GM18873 (cell line): ENCODE results near the gene SLFNL1.

ENCODE experiments used
- ATAC-seq: cut with Tn5 transposase; IDR thresholded peaks from one replicate; pipeline ENCODE4 v1.9.1; 2021; ENCODE audit warnings: mild to moderate bottlenecking, moderate library complexity, moderate number of reproducible peaks; ENCODE audit not compliant: unreplicated experiment, low FRiP score

SLFNL1 gene

DNA sequence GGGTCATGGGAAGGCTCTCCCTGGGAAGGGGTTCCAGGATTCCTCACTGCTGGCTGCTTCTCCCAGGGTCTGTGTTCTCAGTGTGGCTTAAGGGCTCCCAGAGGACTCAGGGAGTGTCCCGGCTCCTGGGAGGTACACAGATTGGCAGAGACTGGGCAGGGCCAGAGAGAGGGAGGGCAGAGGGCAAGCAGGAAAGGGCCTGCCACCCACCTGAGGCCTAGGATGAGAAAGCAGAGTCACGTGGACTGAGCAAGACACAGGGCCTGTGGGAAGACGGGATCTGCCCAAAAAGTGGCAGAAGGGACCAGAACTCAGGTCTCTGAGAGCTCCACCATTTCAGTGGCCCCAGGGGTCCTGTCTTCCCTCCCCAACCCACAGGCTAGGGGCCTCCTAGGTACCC is 871 bp downstream of the SLFNL1 start:
- ATAC-seq = no peak

DNA sequence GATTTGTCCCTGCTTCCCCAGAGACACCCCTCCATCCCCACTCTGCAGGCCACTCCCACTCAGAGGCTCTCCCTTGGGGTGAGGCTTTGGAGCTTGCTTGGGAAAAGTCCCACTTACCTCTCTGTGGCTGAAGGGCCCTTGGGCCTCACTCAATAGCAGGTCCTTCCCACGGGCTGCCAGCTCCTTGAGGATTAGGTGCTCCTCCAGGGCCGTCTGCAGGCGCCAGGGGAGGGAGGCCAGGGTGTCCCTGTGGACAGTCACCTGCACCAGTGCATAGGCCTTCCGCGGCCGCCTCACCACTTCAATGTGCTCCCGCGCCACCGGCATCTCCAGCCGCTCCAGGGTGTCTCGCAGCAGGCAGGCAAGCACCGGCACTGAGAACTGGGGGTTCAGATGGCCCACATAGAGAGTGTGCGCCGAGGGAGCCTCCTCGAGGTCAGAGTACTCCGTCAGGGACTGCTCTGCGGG is 1.4 kb downstream of the SLFNL1 start:
- ATAC-seq = no peak

DNA sequence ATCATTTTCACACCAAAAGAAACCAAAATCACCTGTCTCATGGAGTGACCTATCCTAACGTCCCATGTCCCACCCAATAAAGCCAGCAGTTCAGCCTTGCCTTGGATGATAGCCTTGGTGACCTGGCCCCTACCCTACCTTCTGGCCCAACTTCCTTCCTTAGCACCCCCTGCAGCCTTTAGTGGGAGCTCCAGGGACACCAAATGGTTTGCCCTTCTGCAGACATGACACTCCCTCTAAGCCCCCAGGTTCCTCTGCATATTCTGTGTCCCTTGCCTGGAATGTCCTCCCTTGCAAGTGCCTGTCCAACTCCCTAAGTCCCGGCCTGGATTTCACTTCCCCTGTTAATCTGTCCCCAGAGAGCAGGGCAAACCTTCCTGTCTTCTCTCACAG is 2.2 kb downstream of the SLFNL1 start:
- ATAC-seq = no peak

DNA sequence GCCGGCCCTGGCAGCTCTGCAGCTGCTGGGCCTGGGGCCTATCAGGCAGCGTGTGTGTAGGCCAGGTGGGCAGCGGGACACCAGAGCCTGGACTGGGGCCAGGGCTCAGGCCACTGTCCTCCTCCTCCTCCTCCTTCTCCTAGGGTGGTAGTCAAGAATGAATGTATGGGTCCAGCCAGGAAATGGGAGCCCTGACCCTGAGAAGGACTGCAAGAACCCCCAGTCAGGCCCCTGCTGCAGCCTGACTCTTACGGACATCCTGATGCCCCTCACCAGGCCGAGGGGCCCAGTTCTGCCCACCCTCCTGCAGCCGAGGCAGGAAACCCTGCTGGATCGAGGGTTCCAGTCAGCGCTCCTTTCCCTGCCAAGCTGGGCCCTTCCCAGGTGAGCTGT is 3.5 kb downstream of the SLFNL1 start:
- no peak for ATAC-seq

DNA sequence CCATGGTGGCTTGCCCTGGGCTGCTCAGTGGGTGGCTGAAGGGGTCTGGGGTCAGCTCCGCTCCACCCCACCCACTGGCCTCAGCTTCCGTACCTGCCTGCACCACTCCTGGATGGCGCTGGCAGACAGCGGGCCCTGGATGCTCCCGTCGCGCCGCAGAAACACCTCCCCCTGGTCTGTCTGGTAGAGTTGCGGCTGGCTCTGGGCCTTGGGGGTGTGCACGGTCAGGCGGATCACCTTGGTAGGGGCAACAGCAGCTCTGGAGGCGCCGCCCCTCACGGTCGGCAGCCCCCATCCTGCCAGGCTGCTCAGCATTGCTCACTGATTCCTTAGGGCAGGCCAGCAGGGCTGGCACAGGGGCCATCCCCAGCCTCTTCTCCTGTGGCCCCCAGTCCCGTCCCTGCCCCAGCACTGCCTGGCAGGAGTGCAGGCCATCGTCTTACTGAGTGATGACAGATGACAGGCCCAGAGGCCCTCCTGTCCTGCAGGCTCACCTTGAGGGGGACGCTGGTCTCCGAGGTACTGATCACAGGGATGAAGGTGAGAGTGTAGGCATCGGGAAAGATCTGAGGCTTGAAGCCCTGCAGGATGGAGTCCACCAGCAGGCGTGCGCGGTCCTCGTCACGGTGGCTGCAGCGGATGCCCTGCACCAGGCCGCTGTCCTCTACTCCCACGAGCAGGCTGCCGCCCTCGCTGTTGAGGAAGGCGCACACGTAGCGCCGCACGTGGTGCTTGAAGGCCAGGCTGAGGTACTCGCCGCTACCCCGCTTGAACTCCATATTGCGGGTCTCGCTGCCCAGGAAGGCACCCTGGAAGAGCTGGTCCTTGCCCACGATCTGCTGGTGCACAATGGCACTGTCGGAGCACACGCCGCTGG is 4.1 kb downstream of the SLFNL1 start:
- ATAC-seq = no peak

DNA sequence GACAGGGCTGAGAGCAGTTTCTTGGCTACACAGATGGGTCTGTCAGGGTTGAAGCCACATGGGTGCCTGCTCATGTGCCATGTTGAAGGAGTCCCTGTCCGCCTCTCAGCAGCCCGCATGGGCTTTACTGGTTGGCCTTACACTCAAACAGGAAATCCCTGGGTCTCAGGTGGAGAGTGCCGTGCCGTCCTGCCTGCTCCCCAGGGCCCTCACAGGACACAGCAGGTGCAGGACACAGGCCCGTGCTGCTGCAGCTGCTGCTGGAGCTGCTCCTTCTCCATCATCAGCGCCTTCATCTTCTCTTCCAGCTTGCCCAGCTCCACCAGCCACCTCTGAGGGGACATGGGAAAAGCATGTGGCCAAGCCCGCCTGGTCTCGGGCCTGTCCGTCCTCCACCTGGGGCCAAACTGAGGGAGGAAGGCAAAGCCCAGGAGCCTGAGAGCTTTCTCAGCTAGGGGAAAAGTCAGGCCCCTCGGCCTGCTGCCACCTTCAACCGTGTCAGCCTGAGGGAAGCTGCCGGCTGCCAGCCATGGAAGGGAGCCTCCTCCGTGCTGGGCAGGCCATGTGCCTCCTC is 5.5 kb downstream of the SLFNL1 start:
- no peak for ATAC-seq

DNA sequence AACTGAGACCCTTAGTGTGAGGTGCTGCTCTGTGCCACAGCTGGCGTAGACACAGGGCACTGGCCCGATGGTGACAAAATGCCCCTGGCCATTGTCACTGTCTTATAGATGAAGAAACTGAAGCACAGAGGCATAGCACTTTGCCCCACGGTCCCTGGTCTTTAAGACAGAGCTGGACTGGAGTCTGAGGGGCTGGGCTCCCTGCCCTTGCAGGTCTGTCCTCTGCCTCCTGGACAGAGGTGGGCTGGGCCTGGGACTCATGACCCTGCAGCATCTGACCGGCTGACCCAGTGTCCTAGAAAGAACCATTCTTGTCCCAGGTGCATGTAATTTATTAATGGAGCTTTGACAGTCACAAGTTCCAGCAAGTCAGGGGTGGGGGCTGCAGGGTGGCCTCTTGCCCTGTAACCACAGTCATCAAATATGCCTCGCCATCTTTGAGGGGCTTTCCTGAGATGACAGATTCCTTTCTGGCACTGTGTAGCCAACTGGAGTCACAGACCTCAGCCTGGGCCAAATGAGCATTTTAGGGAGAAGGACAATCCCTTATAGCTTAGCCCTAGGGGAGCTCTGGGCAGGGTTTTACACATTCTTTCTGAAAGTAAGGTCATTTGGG is 6.1 kb downstream of the SLFNL1 start:
- no peak for ATAC-seq

DNA sequence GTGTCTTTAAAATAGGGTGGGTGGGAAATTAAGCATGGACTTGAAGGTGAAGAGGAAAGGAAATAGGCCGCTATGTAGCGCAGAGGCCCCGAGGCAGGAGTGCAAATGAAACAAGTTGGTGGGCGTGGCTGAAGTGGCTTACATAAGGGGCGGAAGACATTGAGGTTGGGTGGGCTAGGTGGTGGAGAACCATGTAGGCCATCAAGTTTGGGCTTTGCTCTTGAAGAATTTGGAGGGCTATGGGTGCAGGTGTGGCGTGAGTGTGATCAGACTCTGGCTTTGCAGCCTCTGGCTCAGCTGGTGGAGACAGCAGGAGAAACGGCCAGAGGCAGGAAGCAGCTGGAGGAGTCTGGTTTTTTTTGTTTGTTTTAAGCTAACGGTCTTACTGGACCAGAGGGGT is 6.7 kb downstream of the SLFNL1 start:
- ATAC-seq = no peak

DNA sequence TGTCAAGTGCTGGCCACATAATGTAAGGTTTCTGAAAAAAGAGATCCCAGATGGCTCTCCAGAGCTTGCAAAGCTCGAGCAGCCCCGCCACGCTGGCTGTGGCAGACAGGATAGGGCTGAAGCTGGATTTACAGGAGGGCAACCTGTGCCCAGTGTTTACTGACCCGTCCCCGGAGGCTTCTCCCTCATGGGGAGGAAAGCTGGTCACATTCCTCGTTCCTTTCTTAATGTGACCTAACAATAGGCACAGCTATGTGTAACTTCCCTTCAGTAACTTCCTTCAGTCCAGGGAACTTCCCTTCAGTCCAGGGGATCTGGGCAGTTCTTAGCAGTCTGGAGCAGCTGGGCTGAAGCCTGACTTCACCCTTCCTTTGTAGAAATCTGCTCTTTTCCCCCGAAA is 7.7 kb downstream of the SLFNL1 start:
- ATAC-seq = no peak

DNA sequence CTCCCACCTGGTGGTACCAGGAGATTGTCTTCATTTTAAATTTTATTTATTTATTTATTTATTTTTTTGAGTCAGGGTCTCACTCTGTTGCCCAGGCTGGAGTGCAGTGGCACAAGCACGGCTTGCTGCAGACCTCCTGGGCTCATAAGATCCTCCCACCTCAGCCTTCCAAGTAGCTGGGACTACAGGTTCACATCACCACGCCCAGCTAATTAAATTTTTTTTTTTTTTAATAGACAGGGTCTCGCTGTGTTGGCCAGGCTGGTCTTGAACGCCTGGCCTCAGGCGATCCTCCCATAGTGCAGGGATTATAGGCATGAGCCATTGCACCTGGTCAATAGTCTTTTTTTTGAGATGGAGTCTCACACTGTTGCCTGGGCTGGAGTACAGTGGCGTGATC is 8.5 kb downstream of the SLFNL1 start:
- no peak for ATAC-seq

DNA sequence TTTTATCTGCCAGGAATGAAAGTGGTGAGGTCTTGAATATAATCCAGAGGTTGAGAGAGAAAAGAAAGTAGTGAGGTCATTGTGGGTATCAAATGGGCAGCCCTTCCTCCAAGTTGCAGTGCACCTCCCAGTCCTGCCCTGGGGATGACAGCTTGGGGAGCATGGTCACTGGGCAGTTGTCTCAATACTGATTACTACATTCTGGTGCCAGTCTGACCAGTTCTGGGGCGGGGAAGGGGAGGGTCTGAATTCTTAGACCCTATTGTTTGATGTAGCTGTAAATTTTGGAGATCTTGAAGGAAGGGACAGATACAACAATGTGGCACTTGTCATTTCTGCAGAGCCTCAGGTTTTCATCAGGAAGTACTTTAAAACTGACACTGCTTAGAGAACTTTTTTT is 11.2 kb downstream of the SLFNL1 start:
- no peak for ATAC-seq

DNA sequence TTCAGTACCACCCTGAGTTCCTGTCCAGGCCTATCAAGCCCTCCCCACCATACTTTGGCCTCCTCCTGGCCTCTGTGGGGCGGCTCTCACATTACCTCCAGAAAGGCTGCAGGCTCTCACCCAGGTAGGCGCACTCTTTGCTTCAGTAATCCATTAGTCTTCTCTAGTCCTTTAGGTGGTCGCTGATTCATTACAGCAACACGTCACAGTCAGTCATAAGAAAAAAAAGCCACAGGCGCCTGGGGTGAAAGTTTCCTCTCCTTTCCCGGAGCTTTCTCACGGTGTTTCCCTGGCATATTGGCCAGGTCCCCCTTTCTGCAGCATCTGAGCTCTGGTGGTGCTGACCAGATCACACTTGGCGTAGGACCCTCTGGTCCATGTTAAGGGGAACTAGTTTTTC is 12.1 kb downstream of the SLFNL1 start:
- ATAC-seq = no peak

DNA sequence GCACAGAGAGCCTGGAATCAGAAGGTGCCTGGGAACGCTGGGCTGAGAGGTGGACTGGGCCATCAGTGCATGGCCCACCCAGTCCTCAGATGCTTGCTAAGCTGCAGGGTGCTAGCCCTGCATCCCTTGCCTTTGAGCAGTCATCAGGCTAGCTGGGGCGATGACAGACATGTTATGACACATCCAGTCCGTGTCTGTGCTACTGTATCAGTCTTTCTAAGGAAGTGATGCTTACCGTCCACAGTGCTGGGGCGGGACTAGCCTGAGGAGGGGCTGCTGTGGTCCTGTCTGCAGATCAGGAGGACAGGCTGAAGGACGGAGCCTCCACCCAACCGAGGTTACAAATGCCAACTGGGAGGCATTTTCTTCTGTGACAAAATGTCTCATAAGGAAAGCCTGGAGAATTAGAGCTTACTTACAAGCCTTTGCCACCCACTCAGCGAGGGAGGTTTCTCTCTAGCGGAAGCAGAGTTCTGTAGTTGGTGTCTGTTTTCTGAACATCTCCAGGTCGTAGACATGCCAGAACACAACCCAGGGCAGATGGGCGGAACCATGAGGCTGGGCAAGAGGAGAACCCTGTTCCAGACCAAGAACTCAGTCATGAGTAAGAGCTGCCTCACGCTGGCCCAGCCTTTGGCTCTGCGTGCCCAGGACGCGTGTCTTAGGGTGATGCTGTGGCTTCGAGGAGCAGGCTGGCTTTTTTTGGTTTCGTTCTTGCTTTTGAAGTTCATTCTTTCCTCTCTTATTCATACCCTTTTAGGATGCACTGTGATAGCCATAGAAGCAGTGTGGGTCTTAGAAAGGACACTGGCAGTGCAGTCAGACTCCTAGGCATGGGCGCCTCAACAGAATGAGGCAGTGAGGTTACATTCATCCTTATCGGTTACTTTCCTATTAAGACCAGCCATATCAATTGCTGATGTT is 14.3 kb downstream of the SLFNL1 start:
- no peak for ATAC-seq

DNA sequence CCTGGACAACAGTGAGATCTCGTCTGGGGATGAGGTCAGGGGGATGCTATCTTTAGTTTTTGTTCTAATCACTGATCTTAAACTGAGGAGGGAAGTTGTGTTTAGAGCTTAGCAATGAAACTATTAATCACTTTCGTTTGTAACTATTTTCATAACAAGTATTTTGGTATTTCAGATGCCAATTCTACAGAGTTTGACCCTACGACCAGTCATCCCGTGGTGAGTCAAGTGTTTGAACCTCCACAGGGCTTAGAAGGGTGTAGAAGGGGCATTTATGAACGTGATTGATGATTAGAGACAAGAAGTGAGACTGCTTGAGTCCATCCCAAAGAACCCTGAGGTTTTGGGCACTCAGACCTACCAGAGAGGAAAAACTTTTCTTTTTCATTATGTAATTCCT is 15.6 kb downstream of the SLFNL1 start:
- ATAC-seq = no peak

DNA sequence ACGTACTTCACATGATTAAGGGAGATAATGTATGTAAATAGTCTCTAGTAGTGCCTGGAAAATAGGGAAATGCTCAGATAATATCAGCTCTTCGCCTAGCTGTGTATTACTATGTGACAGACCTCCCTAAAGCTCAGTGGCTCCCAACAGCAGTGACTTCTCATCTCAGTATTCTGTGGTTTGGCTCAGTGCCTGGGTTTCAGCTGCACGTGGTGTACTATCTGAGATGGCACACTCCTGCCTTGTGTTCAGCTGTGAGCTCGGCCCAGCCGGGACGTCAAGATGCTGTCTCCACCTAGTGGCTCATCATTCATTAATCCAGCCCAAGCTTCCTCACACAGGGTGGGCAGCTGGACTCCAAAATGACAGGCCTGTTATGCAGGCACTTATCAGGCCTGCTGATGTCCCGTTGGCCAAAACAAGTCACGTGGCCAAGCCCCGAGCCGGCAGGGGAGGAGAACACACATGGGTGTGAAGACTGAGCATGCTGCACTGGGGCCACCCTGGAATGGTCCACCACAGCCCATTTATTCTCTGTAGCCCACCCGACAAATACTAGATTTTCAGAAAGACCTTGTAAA is 17.8 kb downstream of the SLFNL1 start:
- peak; percentile 74 for ATAC-seq

DNA sequence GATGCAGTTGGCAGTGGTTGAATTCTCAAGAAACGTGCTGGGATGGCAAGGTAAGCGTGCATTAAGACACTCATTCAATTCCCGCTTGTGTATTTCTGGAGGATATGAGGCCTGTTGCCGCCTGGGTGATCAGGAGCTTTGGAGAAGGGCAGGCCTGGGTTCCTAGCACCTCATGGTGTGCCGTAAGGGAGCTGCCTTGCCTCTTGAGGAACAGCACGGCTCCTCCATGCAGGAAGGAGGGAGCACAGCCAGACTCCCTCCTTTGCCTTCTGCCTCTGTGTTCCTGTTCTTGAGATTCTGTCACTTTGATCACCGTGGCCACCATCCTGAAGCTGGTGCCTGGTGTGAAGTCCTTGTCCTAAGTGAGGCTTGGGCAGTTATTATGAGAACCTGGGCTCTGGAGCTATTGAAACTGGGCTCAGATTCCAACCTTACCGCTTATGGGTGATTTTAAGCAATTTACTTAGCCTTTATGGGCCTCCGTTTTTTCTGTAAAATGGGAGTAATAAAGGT is 18.3 kb downstream of the SLFNL1 start:
- no peak for ATAC-seq

DNA sequence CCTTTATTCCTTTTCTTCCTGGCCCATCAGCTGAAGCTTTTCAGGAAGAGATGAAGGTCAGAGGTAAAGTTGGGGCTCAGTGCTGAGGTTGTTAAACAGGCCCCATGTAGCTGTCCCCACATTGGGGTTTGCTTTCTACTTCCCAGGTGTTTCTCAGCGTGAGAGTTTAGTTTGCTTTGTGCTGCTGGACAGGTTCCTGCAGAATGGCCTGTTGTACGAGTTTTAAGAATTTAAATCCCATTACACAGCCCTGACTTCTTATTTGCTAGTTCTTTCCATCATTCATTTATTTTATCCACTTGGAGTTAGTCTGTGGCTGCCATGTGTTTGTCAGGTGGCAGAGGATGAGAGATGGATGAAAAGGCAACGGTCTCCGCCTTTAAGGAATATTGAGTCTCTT is 22.9 kb downstream of the SLFNL1 start:
- ATAC-seq = no peak

DNA sequence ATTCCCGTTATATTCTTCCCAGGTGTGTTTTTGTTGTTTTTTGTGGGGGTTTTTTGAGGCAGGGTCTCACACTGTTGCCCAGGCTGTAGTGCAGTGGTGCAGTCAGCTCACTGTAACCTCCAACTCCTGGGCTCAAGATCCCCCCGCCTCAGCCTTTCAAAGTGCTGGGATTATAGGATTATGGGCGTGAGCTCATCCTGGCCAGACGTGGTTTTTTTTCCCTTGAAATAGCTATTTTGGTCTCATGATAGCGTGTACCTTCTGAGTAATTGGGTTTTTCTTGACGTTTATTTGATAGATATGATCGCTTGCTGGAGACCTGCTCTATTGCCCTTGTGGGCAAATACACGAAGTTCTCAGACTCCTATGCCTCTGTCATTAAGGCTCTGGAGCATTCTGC is 24.4 kb downstream of the SLFNL1 start:
- no peak for ATAC-seq

DNA sequence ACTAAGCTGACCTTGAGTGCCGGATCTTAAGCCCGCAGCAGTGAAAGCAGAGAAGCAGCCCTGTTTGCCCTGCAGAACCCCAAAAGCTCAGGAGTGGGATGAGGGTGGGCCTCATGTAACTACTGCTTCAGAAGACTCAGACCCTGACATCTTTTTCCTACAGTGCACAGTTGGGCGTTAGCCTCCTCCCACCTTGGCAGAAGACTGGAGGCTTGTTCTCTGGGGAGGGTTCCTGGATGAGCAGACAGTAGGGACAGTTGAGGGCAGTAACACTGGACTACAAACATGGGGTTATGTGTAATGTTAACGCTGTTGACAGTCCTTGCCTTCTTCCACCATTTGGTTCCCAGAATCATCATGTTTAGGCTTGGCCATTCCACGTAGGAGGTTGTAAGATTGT is 32.5 kb downstream of the SLFNL1 start:
- no peak for ATAC-seq

DNA sequence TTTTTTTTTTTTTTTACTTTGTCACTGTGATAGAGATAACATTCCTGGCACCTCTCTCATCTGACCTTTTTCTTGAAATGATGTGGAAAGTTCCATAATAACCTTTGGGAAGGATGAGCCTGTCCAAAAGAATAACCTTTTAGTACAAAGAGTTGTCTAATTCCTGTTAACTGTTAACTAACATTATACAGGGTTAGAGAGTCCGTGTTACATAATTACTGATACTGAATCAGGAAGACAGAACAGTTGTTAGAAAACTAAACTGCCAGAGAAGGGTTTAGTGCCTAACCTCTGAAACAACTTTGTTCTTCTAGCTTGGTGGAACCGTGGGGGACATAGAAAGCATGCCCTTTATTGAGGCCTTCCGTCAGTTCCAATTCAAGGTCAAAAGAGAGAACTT is 33.2 kb downstream of the SLFNL1 start:
- no peak for ATAC-seq
